ENCODE data around the gene ST6GALNAC2.
"Not testable (repeated sequence)": the region's sequence is repeated elsewhere in the genome, so short reads cannot be mapped to it uniquely, and the experiment has no call there.

The ST6GALNAC2 gene

GRCh38 chr17:76585649-76586593, at the start of gene ST6GALNAC2:
ST6GALNAC2 (minus strand) TSS chr17:76585860; CDS start chr17:76585808, 52 bp downstream.
- peak; percentile 38 to 68 for DNase-seq

DNA sequence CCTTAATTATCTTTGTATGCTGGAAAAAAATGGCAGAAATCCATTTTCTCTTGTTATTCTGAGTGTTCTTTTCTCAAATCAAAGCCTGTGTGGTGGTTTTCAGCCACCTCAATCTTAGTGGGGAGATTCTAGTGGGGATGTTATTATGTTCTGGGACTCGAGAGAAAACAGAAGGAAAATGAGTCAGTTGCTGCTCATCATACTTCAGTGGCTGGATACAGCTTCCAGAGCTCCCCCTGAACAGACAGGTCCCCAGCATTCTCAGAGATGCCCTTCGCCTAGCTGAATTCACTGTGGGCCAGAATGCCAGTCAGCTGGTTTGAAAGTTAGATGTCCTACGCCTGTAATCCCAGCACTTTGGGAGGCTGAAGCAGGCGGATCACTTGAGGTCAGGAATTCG, 49.4 kb upstream of the ST6GALNAC2 start:
- no peak for DNase-seq

- no peak for DNase-seq
These were observed 48.1 kb upstream of the ST6GALNAC2 start for GRCh38 chr17:76633628-76634328.

GRCh38 chr17:76631821-76632565, 46.3 kb upstream of the ST6GALNAC2 start:
- DNase-seq, result no peak

- no peak for DNase-seq
These were observed 44.5 kb upstream of the ST6GALNAC2 start for GRCh38 chr17:76630151-76630550.

- no peak for DNase-seq
These were observed 41.9 kb upstream of the ST6GALNAC2 start for GRCh38 chr17:76627510-76627909.

- DNase-seq, result no peak
These were observed 40.8 kb upstream of the ST6GALNAC2 start for GRCh38 chr17:76626442-76626841.

GRCh38 chr17:76625496-76625895, 39.8 kb upstream of the ST6GALNAC2 start:
- no peak for DNase-seq

GRCh38 chr17:76623271-76624146, 37.8 kb upstream of the ST6GALNAC2 start:
- DNase-seq, result peak; percentile 19 to 57

DNA sequence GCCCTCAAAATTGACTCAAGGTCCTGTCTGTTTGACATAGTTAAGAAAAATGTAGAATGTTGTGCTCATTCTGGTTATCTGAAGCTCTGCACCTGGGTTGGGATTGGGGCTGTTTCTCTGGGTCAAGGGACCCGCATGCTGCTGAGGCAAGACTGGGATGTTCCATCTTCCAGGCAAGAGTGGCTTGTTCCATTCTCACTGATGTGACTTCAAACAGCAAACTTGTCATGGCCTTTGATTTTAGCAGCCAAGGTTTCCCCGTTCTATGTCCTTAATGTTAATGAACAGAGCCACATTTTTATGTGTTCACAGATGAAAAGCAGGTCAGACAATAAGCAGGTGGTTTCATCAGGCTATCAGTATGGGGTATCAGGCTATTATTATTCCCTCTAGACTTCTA, 32.2 kb upstream of the ST6GALNAC2 start:
- DNase-seq, result no peak

DNA sequence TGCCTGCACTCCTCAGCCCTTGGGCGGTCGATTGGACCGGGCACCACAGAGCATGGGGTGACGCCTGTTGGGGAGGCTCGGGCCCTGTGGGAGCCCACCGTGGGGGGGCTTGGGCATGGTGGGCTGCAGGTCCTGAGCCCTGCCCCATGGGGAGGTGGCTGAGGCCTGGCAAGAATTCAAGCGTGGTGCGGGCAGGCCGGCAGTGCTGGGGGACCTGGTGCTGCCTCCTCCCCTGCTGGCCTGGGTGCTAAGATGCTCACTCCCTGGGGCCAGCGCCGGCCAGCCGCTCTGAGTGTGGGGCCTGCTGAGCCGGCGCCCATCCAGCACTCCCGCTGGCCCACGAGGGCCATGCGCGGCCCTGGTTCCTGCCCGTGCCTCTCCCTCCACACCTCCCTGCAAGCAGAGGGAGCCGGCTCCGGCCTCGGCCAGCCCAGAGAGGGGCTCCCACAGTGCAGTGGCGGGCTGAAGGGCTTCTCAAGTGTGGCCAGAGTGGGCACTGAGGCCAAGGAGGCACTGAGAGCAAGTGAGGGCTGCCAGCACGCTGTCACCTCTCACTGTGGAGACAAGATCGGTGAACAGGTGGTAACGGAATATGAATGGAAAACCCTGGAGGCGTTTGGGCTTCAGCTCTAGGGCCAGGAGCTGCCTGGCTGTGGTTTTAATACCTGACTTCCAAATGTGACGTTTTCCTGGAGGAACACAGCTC, 29.4 kb upstream of the ST6GALNAC2 start:
- no peak for DNase-seq

DNA sequence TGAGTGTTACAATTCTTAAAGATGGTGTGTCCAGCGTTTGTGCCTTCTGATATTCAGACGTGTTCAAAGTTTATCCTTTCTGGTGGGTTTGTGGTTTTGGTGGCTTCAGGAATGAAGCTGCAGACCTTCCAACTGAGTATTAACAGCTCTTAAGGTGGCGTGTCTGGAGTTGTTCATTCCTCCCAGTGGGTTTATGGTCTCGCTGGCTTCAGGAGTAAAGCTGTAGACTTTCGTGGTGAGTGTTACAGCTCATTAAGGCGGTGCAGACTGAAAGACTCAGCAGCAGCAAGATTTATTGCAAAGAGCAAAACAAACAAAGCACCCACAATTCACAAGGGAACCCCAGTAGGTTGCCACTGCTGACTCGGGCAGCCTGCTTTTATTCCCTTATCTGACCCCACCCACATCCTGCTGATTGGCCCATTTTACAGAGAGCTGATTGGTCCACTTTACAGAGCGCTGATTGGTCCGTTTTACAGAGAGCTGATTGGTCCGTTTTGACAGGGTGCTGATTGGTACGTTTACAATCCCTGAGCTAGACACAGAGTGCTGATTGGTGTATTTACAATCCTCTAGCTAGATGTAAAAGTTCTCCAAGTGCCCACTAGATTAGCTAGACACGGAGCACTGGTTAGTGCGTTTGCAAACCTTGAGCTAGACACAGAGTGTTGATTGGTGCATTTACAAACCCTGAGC, 28.6 kb upstream of the ST6GALNAC2 start:
- not testable (repeated sequence) for DNase-seq

- DNase-seq, result no peak
These were observed 27.6 kb upstream of the ST6GALNAC2 start for GRCh38 chr17:76612977-76613851.

DNA sequence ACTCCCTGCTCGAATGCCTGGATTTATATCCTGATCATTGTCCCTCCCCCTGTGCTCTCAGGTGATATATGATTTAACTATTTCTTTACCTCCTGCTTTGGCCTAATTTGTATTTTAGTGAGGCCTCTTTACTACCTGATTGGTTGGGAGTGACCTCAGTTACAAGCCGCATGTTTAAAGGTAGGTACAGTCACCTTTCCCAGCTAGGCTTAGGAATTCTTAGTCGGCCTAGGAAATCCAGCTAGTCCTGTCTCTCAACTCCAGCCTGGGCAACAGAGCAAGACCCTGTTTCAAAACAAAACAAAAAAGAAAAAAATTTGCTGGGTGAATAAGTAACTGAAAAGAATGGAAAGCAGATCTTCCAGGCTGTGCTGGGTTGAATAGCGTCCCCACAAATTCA, 26.8 kb upstream of the ST6GALNAC2 start:
- no peak for DNase-seq

- DNase-seq, result no peak
These were observed 26.1 kb upstream of the ST6GALNAC2 start for GRCh38 chr17:76611758-76612157.

DNA sequence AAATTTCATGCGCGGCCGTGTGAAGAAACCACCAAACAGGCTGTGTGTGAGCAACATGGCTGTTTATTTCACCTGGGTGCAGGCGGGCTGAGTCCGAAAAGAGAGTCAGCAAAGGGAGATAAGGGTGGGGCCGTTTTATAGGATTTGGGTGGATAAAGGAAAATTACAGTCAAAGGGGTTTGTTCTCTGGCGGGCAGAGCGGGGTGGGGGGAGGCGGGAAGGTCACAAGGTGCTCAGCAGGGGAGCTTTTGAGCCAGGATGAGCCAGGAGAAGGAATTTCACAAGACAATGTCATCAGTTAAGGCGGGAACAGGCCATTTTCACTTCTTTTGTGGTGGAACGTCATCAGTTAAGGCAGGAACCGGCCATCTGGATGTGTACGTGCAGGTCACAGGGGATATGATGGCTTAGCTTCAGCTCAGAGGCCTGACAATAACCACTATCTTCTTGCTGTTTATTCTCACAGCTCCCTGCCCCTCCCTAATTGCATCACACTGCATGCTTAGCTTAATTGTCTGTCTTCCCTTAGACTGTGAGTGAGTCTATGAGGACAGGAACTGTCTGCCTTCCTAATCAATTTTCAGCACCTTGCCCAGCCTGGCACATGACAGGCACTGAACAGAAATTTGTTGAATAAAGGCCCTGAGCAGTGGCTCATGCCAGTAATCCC, 25.6 kb upstream of the ST6GALNAC2 start:
- not testable (repeated sequence) for DNase-seq

- not testable (repeated sequence) for DNase-seq
These were observed 21.0 kb upstream of the ST6GALNAC2 start for GRCh38 chr17:76606685-76607084.

GRCh38 chr17:76601065-76601464, 15.4 kb upstream of the ST6GALNAC2 start:
- no peak for DNase-seq
